ENCODE measurements around the gene SZRD1.
A peak's percentile ranks its signal among the peaks of the same experiment; 100 is the strongest.

SZRD1 gene

DNA sequence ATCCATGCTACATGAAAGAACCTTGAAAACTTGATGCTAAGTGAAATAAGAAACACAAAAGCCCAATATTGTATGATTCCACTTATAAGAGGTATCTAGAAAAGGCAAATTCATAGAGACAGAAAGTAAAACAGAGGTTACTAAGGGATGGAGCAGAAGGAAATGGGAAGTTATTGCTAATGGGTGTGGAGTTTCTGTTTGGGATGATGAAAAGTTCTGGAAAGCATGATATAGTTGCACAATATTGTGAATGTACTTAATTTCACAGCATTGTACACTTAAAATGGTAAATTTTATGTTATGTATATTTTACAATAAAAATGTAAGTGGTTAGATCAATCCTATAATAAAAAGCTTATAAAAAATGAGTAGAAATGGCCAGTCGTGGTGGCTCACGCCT is 71.9 kb downstream of the SZRD1 start:
- no peak for ATAC-seq
- no peak for TF ChIP-seq ESRRG (CRISPR knock-in tag; IDR thresholded peaks at IDR 0.05)
- TF ChIP-seq GLIS3 (CRISPR knock-in tag; IDR thresholded peaks at IDR 0.05), result no peak
- no peak for TF ChIP-seq ZNF565 (CRISPR knock-in tag; conservative IDR thresholded peaks at IDR 0.05; ENCODE audit: low read depth)
- TF ChIP-seq, protein P1, sequence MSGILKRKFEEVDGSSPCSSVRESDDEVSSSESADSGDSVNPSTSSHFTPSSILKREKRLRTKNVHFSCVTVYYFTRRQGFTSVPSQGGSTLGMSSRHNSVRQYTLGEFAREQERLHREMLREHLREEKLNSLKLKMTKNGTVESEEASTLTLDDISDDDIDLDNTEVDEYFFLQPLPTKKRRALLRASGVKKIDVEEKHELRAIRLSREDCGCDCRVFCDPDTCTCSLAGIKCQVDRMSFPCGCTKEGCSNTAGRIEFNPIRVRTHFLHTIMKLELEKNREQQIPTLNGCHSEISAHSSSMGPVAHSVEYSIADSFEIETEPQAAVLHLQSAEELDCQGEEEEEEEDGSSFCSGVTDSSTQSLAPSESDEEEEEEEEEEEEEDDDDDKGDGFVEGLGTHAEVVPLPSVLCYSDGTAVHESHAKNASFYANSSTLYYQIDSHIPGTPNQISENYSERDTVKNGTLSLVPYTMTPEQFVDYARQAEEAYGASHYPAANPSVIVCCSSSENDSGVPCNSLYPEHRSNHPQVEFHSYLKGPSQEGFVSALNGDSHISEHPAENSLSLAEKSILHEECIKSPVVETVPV (CRISPR knock-in tag; IDR thresholded peaks at IDR 0.05), result no peak
- TF ChIP-seq, protein P2, sequence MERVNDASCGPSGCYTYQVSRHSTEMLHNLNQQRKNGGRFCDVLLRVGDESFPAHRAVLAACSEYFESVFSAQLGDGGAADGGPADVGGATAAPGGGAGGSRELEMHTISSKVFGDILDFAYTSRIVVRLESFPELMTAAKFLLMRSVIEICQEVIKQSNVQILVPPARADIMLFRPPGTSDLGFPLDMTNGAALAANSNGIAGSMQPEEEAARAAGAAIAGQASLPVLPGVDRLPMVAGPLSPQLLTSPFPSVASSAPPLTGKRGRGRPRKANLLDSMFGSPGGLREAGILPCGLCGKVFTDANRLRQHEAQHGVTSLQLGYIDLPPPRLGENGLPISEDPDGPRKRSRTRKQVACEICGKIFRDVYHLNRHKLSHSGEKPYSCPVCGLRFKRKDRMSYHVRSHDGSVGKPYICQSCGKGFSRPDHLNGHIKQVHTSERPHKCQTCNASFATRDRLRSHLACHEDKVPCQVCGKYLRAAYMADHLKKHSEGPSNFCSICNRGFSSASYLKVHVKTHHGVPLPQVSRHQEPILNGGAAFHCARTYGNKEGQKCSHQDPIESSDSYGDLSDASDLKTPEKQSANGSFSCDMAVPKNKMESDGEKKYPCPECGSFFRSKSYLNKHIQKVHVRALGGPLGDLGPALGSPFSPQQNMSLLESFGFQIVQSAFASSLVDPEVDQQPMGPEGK (CRISPR knock-in tag; IDR thresholded peaks at IDR 0.05; ENCODE audit: borderline replicate concordance), result no peak
- no peak for TF ChIP-seq BACH2 (CRISPR knock-in tag; IDR thresholded peaks at IDR 0.05; ENCODE audit: borderline replicate concordance)

DNA sequence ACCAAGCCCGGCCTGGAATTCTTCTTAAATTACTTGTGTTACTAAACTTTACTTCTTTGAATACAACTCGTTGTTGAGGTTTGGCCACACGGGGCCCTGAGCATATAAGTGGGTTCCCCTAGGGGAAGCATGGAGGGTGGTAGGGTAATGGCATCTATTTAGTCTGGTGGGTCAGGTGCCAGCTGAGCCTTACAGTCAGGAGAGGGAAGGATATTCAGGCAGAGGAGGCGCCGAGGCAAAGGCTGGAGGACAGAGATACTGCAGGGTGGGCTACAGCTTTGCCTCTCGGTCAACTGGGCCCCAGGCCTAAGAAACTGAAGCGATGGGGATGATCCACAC is 73.1 kb downstream of the SZRD1 start:
- TF ChIP-seq ZFP3 (CRISPR knock-in tag; IDR thresholded peaks at IDR 0.05), result no peak
- TF ChIP-seq ZNF8 (CRISPR knock-in tag; IDR thresholded peaks at IDR 0.05), result no peak
- no peak for TF ChIP-seq OSR1 (CRISPR knock-in tag; IDR thresholded peaks at IDR 0.05)
- TF ChIP-seq ZFP30 (CRISPR knock-in tag; IDR thresholded peaks at IDR 0.05), result no peak
- TF ChIP-seq PPARA (CRISPR knock-in tag; IDR thresholded peaks at IDR 0.05; ENCODE audit: borderline replicate concordance), result no peak
- TF ChIP-seq ZNF565 (CRISPR knock-in tag; conservative IDR thresholded peaks at IDR 0.05; ENCODE audit: low read depth), result no peak
- TF ChIP-seq, protein P3, sequence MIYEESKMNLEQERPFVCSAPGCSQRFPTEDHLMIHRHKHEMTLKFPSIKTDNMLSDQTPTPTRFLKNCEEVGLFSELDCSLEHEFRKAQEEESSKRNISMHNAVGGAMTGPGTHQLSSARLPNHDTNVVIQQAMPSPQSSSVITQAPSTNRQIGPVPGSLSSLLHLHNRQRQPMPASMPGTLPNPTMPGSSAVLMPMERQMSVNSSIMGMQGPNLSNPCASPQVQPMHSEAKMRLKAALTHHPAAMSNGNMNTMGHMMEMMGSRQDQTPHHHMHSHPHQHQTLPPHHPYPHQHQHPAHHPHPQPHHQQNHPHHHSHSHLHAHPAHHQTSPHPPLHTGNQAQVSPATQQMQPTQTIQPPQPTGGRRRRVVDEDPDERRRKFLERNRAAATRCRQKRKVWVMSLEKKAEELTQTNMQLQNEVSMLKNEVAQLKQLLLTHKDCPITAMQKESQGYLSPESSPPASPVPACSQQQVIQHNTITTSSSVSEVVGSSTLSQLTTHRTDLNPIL (CRISPR knock-in tag; IDR thresholded peaks at IDR 0.05; ENCODE audit: low read depth), result no peak
- no peak for TF ChIP-seq TCF4 (CRISPR knock-in tag; IDR thresholded peaks at IDR 0.05; ENCODE audit: borderline replicate concordance)
- TF ChIP-seq, protein P1 (CRISPR knock-in tag; IDR thresholded peaks at IDR 0.05), result no peak
- TF ChIP-seq, protein P2 (CRISPR knock-in tag; IDR thresholded peaks at IDR 0.05; ENCODE audit: borderline replicate concordance), result no peak
- no peak for TF ChIP-seq ISL1 (CRISPR knock-in tag; IDR thresholded peaks at IDR 0.05)
- TF ChIP-seq, protein P4, sequence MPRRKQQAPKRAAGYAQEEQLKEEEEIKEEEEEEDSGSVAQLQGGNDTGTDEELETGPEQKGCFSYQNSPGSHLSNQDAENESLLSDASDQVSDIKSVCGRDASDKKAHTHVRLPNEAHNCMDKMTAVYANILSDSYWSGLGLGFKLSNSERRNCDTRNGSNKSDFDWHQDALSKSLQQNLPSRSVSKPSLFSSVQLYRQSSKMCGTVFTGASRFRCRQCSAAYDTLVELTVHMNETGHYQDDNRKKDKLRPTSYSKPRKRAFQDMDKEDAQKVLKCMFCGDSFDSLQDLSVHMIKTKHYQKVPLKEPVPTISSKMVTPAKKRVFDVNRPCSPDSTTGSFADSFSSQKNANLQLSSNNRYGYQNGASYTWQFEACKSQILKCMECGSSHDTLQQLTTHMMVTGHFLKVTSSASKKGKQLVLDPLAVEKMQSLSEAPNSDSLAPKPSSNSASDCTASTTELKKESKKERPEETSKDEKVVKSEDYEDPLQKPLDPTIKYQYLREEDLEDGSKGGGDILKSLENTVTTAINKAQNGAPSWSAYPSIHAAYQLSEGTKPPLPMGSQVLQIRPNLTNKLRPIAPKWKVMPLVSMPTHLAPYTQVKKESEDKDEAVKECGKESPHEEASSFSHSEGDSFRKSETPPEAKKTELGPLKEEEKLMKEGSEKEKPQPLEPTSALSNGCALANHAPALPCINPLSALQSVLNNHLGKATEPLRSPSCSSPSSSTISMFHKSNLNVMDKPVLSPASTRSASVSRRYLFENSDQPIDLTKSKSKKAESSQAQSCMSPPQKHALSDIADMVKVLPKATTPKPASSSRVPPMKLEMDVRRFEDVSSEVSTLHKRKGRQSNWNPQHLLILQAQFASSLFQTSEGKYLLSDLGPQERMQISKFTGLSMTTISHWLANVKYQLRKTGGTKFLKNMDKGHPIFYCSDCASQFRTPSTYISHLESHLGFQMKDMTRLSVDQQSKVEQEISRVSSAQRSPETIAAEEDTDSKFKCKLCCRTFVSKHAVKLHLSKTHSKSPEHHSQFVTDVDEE (CRISPR knock-in tag; IDR thresholded peaks at IDR 0.05), result no peak; the same call in 1 of the 2 replicates
- TF ChIP-seq ZNF70 (CRISPR knock-in tag; IDR thresholded peaks at IDR 0.05), result no peak
- peak; percentile 61 for ATAC-seq

DNA sequence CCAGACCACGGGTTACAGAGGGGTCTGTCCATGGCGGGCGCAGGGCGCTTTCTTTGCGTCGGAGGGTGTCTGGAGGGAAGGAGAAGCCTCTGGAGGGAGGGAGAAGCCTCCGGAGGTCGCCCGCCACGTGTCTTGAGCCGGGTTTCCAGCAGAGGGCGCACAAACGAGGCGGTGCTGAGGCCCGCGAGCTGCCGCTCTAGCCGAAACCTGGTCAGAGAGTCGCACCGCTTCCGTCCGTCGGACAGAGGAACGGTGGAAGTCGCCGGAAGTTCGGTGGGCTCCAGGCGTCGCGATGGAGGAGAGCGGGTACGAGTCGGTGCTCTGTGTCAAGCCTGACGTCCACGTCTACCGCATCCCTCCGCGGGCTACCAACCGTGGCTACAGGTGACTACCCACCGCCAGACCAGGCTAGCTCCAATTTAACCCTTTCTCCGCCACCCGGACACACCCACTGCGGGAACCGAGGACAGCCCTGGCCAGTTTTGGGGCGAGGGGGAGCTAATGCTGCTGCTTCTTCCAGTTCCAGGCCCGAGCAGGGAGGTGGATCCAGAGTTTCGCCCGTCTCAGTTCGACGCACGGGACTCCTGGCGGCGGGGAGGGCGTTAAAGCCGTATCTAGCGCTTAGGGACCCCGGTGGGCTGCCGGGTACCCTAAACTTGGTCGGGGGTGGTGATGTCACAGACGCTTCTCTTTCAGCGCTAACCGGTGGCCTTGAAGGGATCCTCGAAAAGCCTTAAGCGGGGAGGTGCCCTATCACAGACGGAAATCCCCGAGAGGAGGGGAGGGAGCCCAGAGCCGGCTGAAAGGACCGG is 73.6 kb downstream of the SZRD1 start, which contains the start of gene NECAP2:
Gene NECAP2, plus strand, starts transcription at position 255 of the 812 bp plus-strand sequence. Its CDS starts 38 bp downstream, at position 293.
- peak; percentile 97 for ATAC-seq
- TF ChIP-seq, protein P4 (CRISPR knock-in tag; IDR thresholded peaks at IDR 0.05), result 0 out of 2 replicates have a peak, but pooled peaks have one; percentile 43
- no peak for TF ChIP-seq OSR1 (CRISPR knock-in tag; IDR thresholded peaks at IDR 0.05)

Measured in SK-N-SH treated with all-trans-retinoic acid at 6 μM for 48 hours (cell line).